HCT116 (cell line): ENCODE results near the gene RTKN2. TPM values are rescaled to one million over a fixed set of nuclear protein-coding genes. Genes with fewer than 3 reads are reported as not detected.

Experiments used
- ATAC-seq: fragments of 200-7000 bp; cut with Tn5 transposase; 2 replicates; pipeline ENCODE4 v1.9.1; 2020; ENCODE audit warnings: mild to moderate bottlenecking, moderate library complexity
- BruUV-seq: library from RNA; stranded (reverse); fragments of 400-500 nt; replicated peaks from 2 replicates; lab custom pipeline; 2021; lab: Mats Ljungman, UMichigan
- CTCF ChIA-PET: fragments of 300-600 bp; sonication (Branson Sonifier 250); formaldehyde crosslinking; loops from one replicate; lab custom pipeline; 2021; ENCODE audit warnings: antibody characterized with exemption; lab: Charles Lee
- POLR2A ChIA-PET: fragments of 300-600, 350-600 bp; sonication (Branson Sonifier 250); formaldehyde crosslinking; loops from one replicate; lab custom pipeline; 2021; ENCODE audit warnings: antibody characterized with exemption; lab: Charles Lee
- RAD21 ChIA-PET, 2 experiments: fragments of 300-600 bp; sonication (Branson Sonifier 250); formaldehyde crosslinking; loops; one replicate each; lab custom pipeline; 2023; ENCODE audit warnings: low total read pairs in 2 of 2; ENCODE audit not compliant: uncharacterized antibody in 2 of 2, unreplicated experiment in 2 of 2, low non-redundant PET in 1 of 2; lab: Charles Lee
- DNase-seq: peaks from one replicate; pipeline ENCODE4 v3.0.0-alpha.2; 2010; ENCODE audit warnings: low read depth, low spot score
- H2AFZ ChIP-seq: fragments of 200-600 bp; shearing (Covaris generic), sonication (generic); 2 replicates; pipeline ENCODE4 v1.6.1; 2017; ENCODE audit warnings: low read depth, mixed run types, mixed read lengths, antibody characterized with exemption, low read length; ENCODE audit not compliant: poor library complexity, severe bottlenecking
- H3K27ac ChIP-seq: 2 replicates; pipeline ENCODE4 v1.5.1; 2012; ENCODE audit warnings: low read depth, low read length
- H3K27me3 ChIP-seq: fragments of 200-600 bp; sonication (generic); 2 replicates; pipeline ENCODE4 v1.6.1; 2016; ENCODE audit warnings: mixed run types, low read length, mixed read lengths; ENCODE audit not compliant: insufficient read depth
- H3K36me3 ChIP-seq, 2 experiments: fragments of 200-500 bp in 1 of 2; fragments of 200-600 bp in 1 of 2; sonication (Bioruptor generic) in 1 of 2; sonication (generic) in 1 of 2; 2 replicates each; pipeline versions ENCODE4 v1.5.1 to v1.6.1; 2014 to 2016; ENCODE audit warnings: low read length in 2 of 2, inconsistent platforms in 1 of 2, mixed read lengths in 1 of 2, mixed run types in 1 of 2; ENCODE audit not compliant: insufficient read depth in 2 of 2, control insufficient read depth in 1 of 2
- H3K4me1 ChIP-seq, 2 experiments: fragments of 200-600 bp in 1 of 2; sonication (generic) in 1 of 2; 2 replicates each; pipeline versions ENCODE4 v1.5.1 to v1.6.1; 2012 to 2017; ENCODE audit warnings: low read length in 2 of 2, inconsistent platforms in 1 of 2, mild to moderate bottlenecking in 1 of 2, mixed read lengths in 1 of 2, mixed run types in 1 of 2, moderate library complexity in 1 of 2; ENCODE audit not compliant: insufficient read depth in 2 of 2, control insufficient read depth in 1 of 2
- H3K4me2 ChIP-seq: fragments of 200-600 bp; sonication (generic); 2 replicates; pipeline ENCODE4 v1.6.1; 2017; ENCODE audit warnings: mixed run types, low read length, mixed read lengths
- H3K4me3 ChIP-seq, 2 experiments: fragments of 200-600 bp in 1 of 2; sonication (generic) in 1 of 2; replicated peaks in 1 of 2; 2 replicates each; pipeline ENCODE4 v1.5.1; 2011 to 2016; ENCODE audit warnings: low read length in 2 of 2, control low read depth in 1 of 2, low read depth in 1 of 2, mild to moderate bottlenecking in 1 of 2, mixed read lengths in 1 of 2, mixed run types in 1 of 2
- H3K79me2 ChIP-seq: fragments of 200-600 bp; sonication (generic); 2 replicates; pipeline ENCODE4 v1.6.1; 2017; ENCODE audit warnings: mild to moderate bottlenecking, mixed run types, low read length, moderate library complexity, mixed read lengths; ENCODE audit not compliant: insufficient read depth
- H3K9ac ChIP-seq: fragments of 200-600 bp; sonication (generic); 2 replicates; pipeline ENCODE4 v1.6.1; 2016; ENCODE audit warnings: low read length, mixed read lengths
- H3K9me2 ChIP-seq: fragments of 200-600 bp; sonication (generic), shearing (Covaris generic); 2 replicates; pipeline ENCODE4 v1.6.1; 2017; ENCODE audit warnings: mixed run types, mild to moderate bottlenecking, moderate library complexity; ENCODE audit not compliant: insufficient read depth
- H3K9me3 ChIP-seq, 2 experiments: fragments of 200-500 bp in 1 of 2; fragments of 200-600 bp in 1 of 2; sonication (Bioruptor generic) in 1 of 2; sonication (generic) in 1 of 2; 2 replicates each; pipeline ENCODE4 v1.6.1; 2014 to 2017; ENCODE audit warnings: low read length in 2 of 2, mixed read lengths in 2 of 2, inconsistent platforms in 1 of 2, low read depth in 1 of 2, mild to moderate bottlenecking in 1 of 2, mixed run types in 1 of 2, moderate library complexity in 1 of 2; ENCODE audit not compliant: control insufficient read depth in 1 of 2, insufficient read depth in 1 of 2
- H4K20me1 ChIP-seq: fragments of 200-600 bp; sonication (generic), shearing (Covaris generic); 2 replicates; pipeline ENCODE4 v1.6.1; 2017; ENCODE audit warnings: mixed run types, mild to moderate bottlenecking, moderate library complexity; ENCODE audit not compliant: insufficient read depth
- CBX3 ChIP-seq: IDR thresholded peaks from 2 replicates; pipeline ENCODE4 v1.6.1; 2012; ENCODE audit warnings: low read depth
- ELF1 ChIP-seq: IDR thresholded peaks from 2 replicates; pipeline ENCODE4 v1.6.1; 2012; ENCODE audit warnings: low read depth, borderline replicate concordance
- EZH2 ChIP-seq: fragments of 200-600 bp; sonication (generic); IDR thresholded peaks from 2 replicates; pipeline ENCODE4 v1.6.1; 2017; ENCODE audit warnings: antibody characterized with exemption, mixed run types
- EZH2phosphoT487 ChIP-seq: fragments of 200-600 bp; IDR thresholded peaks from 2 replicates; pipeline ENCODE4 v1.6.1; 2018; ENCODE audit warnings: antibody characterized with exemption, borderline replicate concordance
- FOSL1 ChIP-seq: IDR thresholded peaks from 2 replicates; pipeline ENCODE4 v1.6.1; 2012; ENCODE audit warnings: low read depth
- JUND ChIP-seq: IDR thresholded peaks from 2 replicates; pipeline ENCODE4 v1.6.1; 2012
- POLR2A ChIP-seq: IDR thresholded peaks from 2 replicates; pipeline ENCODE4 v1.7.0; 2011; ENCODE audit warnings: borderline replicate concordance; ENCODE audit not compliant: insufficient read depth, insufficient read length; ENCODE audit errors: extremely low read depth
- RAD21 ChIP-seq: IDR thresholded peaks from 2 replicates; pipeline ENCODE4 v1.6.1; 2012; ENCODE audit warnings: low read depth, mild to moderate bottlenecking
- SIN3A ChIP-seq: IDR thresholded peaks from 2 replicates; pipeline ENCODE4 v1.6.1; 2012; ENCODE audit warnings: low read depth
- SP1 ChIP-seq: IDR thresholded peaks from 2 replicates; pipeline ENCODE4 v1.6.1; 2012; ENCODE audit warnings: low read depth
- SRF ChIP-seq: IDR thresholded peaks from 2 replicates; pipeline ENCODE4 v1.6.1; 2012; ENCODE audit warnings: low read depth
- TCF7L2 ChIP-seq: IDR thresholded peaks from 2 replicates; pipeline ENCODE4 v1.7.0; 2011; ENCODE audit warnings: borderline replicate concordance, inconsistent platforms; ENCODE audit not compliant: insufficient read depth, insufficient read length; ENCODE audit errors: extremely low read depth
- YY1 ChIP-seq: IDR thresholded peaks from 2 replicates; pipeline ENCODE4 v1.6.1; 2011; ENCODE audit warnings: low read length, low read depth, moderate library complexity, mild to moderate bottlenecking; ENCODE audit not compliant: insufficient replicate concordance; ENCODE audit errors: extremely low read depth
- ZFX ChIP-seq: fragments of 450-650 bp; IDR thresholded peaks from 2 replicates; pipeline ENCODE4 v1.6.1; 2017
- intact Hi-C: fragments of 100-400 bp; cut with micrococcal nuclease; formaldehyde crosslinking; loops from 2 replicates; pipeline ENCODE4 v1.10.0; 2022
- total RNA-seq: library from RNA; stranded (reverse); gene quantifications from one replicate; pipeline ENCODE4 v1.2.1, GENCODE V29; 2021; ENCODE audit not compliant: unreplicated experiment
- TF ChIP-seq, protein P1 (sequence below): IDR thresholded peaks from 2 replicates; pipeline ENCODE4 v1.6.1; 2012
- TF ChIP-seq, protein P2 (sequence below): IDR thresholded peaks from 2 replicates; pipeline ENCODE4 v1.6.1; 2011; ENCODE audit warnings: mild to moderate bottlenecking, low read length, moderate library complexity; ENCODE audit not compliant: insufficient replicate concordance; ENCODE audit errors: extremely low read depth
- TF ChIP-seq, protein P3 (sequence below): IDR thresholded peaks from 2 replicates; pipeline ENCODE4 v1.6.1; 2012
- TF ChIP-seq, protein P4 (sequence below), 3 experiments: fragments of 200-600 bp in 1 of 3; sonication (generic) in 1 of 3; IDR thresholded peaks in 2 of 3; conservative IDR thresholded peaks in 1 of 3; 2 replicates each; pipeline ENCODE4 v1.5.1; 2012 to 2017; ENCODE audit warnings: low read depth in 2 of 3, low read length in 2 of 3, antibody characterized with exemption in 1 of 3, borderline replicate concordance in 1 of 3, control low read depth in 1 of 3, mild to moderate bottlenecking in 1 of 3, mixed read lengths in 1 of 3, mixed run types in 1 of 3, moderate library complexity in 1 of 3; ENCODE audit not compliant: insufficient read depth in 1 of 3

The RTKN2 gene
- total RNA-seq, 1 experiment from 2014 or later = 7.9 TPM

DNA sequence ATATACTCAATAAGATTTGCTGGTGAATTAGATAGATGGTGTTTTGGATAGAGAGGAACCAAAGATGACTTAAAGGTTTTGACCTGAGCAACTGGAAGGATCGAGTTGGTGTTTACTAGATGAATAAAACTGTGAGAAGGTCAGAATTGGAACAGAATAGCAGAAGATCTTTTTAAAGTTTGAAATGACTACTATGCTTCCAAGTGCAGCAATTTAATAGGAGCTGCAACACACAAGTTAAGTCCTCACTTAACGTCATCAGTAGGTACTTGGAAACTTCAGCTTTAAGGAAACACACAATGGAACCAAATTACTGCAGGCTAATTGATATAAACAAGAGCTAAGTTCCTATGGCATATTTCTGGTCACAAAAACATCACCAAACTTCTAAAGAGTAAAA is 86.5 kb downstream of the RTKN2 start (continued):
- TF ChIP-seq YY1 = no peak
- TF ChIP-seq SP1 = no peak
- TF ChIP-seq CBX3 = no peak
- no peak for TF ChIP-seq FOSL1
- no peak for TF ChIP-seq RAD21
- TF ChIP-seq, protein P1, sequence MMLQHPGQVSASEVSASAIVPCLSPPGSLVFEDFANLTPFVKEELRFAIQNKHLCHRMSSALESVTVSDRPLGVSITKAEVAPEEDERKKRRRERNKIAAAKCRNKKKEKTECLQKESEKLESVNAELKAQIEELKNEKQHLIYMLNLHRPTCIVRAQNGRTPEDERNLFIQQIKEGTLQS = no peak
- TF ChIP-seq SRF = no peak

DNA sequence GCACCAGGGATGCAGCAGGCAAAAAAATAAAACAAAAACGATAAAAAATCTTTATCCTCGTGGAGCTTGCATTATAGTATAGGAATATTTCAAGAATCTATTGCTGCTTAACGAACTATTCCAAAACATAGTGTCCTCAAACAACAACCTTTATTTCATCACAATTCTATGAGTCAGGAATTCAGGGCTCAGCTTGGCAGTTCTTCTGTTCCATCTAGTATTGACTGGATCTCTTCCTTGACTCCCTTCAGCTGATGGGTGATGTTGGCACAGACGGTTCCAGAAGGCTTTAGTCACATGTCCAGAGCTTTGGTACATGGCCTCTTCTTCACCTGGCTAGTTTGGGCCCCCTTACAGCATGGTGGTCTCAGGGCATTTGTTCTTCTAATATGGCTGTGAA is 88.0 kb downstream of the RTKN2 start:
- no peak overlapping the region for H3K4me2 ChIP-seq
- no peak overlapping the region for H3K9ac ChIP-seq
- no peaks in the 10 kb centered on the region for H4K20me1 ChIP-seq
- H3K9me2 ChIP-seq = no peaks in the 10 kb centered on the region
- H3K4me3 ChIP-seq = no peak overlapping the region
- POLR2A ChIA-PET = no interaction called here
- RAD21 ChIA-PET = no interaction called here
- DNase-seq (no peak), ATAC-seq (no peak)
- H3K27me3 ChIP-seq = no peaks in the 10 kb centered on the region
- CTCF ChIA-PET = no interaction called here
- no peaks in the 10 kb centered on the region for H3K4me1 ChIP-seq
- TF ChIP-seq, protein P2, sequence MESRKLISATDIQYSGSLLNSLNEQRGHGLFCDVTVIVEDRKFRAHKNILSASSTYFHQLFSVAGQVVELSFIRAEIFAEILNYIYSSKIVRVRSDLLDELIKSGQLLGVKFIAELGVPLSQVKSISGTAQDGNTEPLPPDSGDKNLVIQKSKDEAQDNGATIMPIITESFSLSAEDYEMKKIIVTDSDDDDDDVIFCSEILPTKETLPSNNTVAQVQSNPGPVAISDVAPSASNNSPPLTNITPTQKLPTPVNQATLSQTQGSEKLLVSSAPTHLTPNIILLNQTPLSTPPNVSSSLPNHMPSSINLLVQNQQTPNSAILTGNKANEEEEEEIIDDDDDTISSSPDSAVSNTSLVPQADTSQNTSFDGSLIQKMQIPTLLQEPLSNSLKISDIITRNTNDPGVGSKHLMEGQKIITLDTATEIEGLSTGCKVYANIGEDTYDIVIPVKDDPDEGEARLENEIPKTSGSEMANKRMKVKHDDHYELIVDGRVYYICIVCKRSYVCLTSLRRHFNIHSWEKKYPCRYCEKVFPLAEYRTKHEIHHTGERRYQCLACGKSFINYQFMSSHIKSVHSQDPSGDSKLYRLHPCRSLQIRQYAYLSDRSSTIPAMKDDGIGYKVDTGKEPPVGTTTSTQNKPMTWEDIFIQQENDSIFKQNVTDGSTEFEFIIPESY = no peak
- TF ChIP-seq, protein P3, sequence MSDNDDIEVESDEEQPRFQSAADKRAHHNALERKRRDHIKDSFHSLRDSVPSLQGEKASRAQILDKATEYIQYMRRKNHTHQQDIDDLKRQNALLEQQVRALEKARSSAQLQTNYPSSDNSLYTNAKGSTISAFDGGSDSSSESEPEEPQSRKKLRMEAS = no peak
- TF ChIP-seq POLR2A (no peak), SRF (no peak), YY1 (no peak), TCF7L2 (no peak), CBX3 (no peak), ELF1 (no peak), SP1 (no peak), EZH2phosphoT487 (no peak), EZH2 (no peak), ZFX (no peak), JUND (no peak), SIN3A (no peak)
- TF ChIP-seq, protein P4, sequence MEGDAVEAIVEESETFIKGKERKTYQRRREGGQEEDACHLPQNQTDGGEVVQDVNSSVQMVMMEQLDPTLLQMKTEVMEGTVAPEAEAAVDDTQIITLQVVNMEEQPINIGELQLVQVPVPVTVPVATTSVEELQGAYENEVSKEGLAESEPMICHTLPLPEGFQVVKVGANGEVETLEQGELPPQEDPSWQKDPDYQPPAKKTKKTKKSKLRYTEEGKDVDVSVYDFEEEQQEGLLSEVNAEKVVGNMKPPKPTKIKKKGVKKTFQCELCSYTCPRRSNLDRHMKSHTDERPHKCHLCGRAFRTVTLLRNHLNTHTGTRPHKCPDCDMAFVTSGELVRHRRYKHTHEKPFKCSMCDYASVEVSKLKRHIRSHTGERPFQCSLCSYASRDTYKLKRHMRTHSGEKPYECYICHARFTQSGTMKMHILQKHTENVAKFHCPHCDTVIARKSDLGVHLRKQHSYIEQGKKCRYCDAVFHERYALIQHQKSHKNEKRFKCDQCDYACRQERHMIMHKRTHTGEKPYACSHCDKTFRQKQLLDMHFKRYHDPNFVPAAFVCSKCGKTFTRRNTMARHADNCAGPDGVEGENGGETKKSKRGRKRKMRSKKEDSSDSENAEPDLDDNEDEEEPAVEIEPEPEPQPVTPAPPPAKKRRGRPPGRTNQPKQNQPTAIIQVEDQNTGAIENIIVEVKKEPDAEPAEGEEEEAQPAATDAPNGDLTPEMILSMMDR (IDR thresholded peaks at IDR 0.05 in 2 of 3, conservative IDR thresholded peaks at IDR 0.05 in 1 of 3; ENCODE audit: borderline replicate concordance in 1 of 3, insufficient read depth in 1 of 3, low read depth in 2 of 3, low read length in 2 of 3) = no peak
- intact Hi-C loops = no loop called here
- H3K27ac ChIP-seq = no peak overlapping the region
- H2AFZ ChIP-seq = no peak overlapping the region
- H3K9me3 ChIP-seq = no peaks in the 10 kb centered on the region
- no TSS peak for BruUV-seq
- H3K36me3 ChIP-seq = no peaks in the 10 kb centered on the region
- H3K79me2 ChIP-seq = no peaks in the 10 kb centered on the region
